ENCODE measurements around the gene TEX35. TPM values are rescaled to one million over a fixed set of nuclear protein-coding genes. Genes with fewer than 3 reads are reported as not detected.

The TEX35 gene
- 0.07 TPM in 1 of 5 replicates, not detected in the others for total RNA-seq (2022; extraction: Qiagen RNA extraction; ENCODE audit: low read depth)

DNA sequence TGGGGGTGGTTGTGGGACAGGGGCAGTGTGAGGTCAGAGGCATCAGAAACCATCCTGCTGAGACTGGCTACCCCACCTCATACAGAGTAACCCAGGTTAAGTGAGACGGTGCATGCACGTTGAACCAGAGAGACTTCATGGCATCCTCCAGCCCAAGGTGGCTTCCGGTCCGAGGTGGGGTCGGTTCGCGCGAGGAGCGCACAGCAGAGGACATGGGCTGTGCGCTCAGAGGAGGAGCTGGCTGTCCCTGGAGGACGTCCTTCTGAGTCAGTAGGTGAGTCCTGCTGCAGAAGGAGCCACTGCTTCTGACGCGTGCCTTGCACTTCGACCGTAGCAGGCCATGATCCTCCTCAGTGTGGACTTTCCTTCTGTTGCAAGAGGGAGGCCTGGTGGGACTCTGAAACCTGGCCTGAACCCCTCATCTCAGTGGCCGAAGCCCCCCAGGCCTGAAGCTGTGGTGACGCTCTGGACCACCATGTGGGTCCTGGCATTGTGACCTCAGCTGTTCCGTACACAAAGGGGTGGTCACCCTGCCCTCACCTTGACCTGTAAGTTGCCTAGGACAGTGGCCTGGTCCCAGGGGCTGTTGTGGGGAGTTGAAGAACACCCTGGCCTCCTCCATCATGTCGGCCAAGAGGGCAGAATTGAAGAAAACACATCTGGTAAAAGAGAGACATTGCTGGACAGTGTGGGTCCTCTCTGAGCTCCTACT is at the start of gene TEX35:
Gene TEX35, plus strand, starts transcription at position 544 of the 712 bp plus-strand sequence. Its CDS starts 80 bp downstream, at position 624.

DNA sequence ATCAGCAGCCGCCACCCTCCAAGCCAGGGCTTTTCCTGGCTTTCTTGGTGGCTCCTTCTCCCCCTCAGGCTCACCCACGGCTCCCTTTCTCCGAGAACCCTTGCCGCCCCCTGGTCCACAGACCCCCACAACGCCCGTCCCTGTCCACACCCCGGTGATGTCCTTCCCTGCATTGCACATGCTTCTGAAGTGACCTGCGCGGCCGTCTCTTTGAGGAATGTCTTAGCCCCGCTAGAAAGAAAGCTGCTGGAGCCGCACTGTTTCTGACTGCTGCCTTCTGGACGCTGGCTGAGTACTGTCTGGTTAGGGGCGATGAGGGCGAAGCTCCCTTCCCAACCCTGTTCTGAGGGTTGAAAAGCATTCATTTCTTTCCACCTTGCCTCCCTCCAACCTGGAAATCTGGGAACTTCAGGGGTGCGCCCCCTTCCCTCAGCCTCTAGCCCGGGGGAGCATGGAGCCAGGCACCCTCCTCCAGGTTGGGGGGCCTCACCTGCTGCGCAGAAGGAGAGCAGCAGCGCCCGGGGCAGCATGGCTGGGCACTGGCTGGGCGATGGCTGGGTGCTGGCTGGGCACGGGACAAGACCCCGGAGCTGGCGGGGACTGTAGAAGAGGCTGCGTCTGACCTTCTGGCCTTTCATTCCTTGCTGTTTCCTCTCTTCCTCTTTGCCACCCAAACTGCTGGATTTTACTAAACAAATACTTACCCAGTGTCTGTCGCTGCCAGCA is 16.3 kb upstream of the TEX35 start, which contains the start of gene CLEC20A:
Gene CLEC20A, minus strand, starts transcription at position 555 of the 726 bp plus-strand sequence. Its CDS starts 25 bp downstream, at position 530.

Other genes starting within 250 kb of the TEX35 start
- not detected in 5 replicates for gene CLEC20A, start 16.1 kb upstream of the TEX35 start, total RNA-seq (2022; extraction: Qiagen RNA extraction; ENCODE audit: low read depth)
- 15.9 to 31.3 TPM (median 23.9 TPM) in 5 replicates for gene RALGPS2, start 212.1 kb downstream of the TEX35 start, total RNA-seq (2022; extraction: Qiagen RNA extraction; ENCODE audit: low read depth)